Right ventricle myocardium inferior (tissue), 1 donor: ENCODE data around the gene EIF3L. TPM values are rescaled to one million over a fixed set of nuclear protein-coding genes. Genes with fewer than 3 reads are reported as not detected.
"Not testable (repeated sequence)": the region's sequence is repeated elsewhere in the genome, so short reads cannot be mapped to it uniquely, and the experiment has no call there.

Experiments
- ATAC-seq: fragments of 200-7000 bp; cut with Tn5 transposase; one replicate; pipeline ENCODE4 v1.9.1; 2020; ENCODE audit warnings: mild to moderate bottlenecking, moderate library complexity
- DNase-seq: peaks from one replicate; pipeline ENCODE4 v3.0.0; 2021; ENCODE audit errors: missing footprints
- intact Hi-C: fragments of 100-400 bp; cut with DNase I; formaldehyde crosslinking; loops from one replicate; pipeline ENCODE4 v1.11.0; 2022
- long read RNA-seq: library from polyadenylated mRNA; unstranded; transcript quantifications from one replicate; pipeline ENCODE4 v2.0.0, GENCODE V29; 2021
- total RNA-seq: library from RNA; stranded (reverse); fragmentation: NEBNext Ultra II Directional; extraction: Animal tissue kit (Norgen Biotek cat#: 25700); gene quantifications from one replicate; pipeline ENCODE4 v1.2.1, GENCODE V29; 2021
- donor health status: DM: no; HTN: yes; CAD: no; lungs with severe emphysema.

EIF3L gene
- total RNA-seq, result 385 TPM
- long read RNA-seq, transcript EIF3L-203 (13 exons, 3,220 nt), result major isoform, 227 of 243 reads
- long read RNA-seq, partial matches to known transcripts, result 14 of 243 reads
- long read RNA-seq, other reads (novel, unspliced or antisense), result 2 of 243 reads

- intact Hi-C loops, result no loop called here
- DNase-seq, result peak; percentile 94
- ATAC-seq, result peak; percentile 89
Observed at GRCh38 chr22:37849089-37849751, at the start of gene EIF3L. Gene EIF3L (plus strand): TSS chr22:37849419. CDS start chr22:37849450, 31 bp downstream.

DNA sequence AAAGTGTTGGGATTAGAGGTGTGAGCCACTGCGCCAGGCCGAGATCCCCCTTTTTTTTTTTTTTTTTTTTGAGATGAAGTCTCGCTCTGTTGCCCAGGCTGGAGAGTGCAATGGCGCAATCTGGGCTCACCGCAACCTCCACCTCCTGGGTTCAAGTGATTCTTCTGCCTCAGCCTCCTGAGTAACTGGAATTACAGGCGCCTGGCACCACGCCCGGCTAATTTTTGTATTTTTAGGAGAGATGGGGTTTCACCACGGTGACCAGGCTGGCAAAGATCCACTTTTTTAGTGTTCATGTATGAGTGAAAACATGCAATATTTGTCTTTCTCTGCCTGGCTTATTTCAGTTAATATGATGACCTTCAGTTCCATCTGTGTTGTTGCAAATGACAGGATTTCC lies 49.2 kb upstream of the EIF3L start:
- not testable (repeated sequence) for ATAC-seq, DNase-seq

DNA sequence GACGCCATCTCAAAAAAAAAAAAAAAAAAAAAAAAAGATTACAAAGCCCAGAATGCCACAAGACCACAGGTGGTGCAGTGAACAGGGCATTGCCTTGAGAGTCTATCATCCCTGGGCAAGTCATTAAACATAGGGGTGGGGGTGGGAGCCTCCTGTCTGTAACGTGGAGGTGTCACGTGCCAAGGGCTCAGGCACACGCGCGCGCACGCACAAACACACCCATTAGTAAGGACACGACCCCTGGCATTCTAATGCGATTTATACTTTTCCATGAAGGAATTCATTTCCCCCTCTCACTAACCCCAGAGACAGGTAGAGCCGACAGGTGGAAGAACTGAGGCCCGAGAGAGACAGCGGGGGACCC lies 47.3 kb upstream of the EIF3L start:
- no peak for DNase-seq
- intact Hi-C loops, result no loop called here
- ATAC-seq, result no peak

More for the DNA sequence above, 49.2 kb upstream of the EIF3L start:
- intact Hi-C loops, result not testable (repeated sequence)

GRCh38 chr22:37802310-37803194 lies 46.7 kb upstream of the EIF3L start:
- intact Hi-C loops, result no loop called here
- ATAC-seq, result peak; percentile 14

DNA sequence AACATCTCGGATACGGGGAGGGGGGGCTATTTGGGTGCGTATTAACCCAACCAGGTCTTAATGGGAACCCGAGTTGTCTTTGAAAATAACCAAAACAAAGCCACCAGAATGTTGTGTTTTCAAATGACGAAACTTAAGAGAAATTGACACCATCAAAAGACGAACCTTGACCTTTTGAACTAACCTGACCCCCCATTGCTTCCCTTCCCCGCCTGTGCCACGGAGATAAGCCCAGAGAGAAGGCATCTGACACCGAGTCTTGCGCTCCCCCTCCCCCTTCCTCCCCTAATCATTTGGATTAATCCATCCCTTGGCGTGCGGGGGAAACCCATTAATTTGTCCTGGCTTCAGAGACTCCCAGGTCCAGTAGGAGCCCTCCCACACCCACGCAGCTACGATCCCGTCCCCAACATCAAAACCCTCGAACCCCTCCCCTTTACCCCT lies 46.0 kb upstream of the EIF3L start:
- no peak for DNase-seq
- no peak for ATAC-seq
- intact Hi-C loops, result no loop called here

More at GRCh38 chr22:37802310-37803194, 46.7 kb upstream of the EIF3L start:
- DNase-seq, result peak; percentile 83

GRCh38 chr22:37803639-37804351 lies 45.4 kb upstream of the EIF3L start:
- no peak for DNase-seq
- intact Hi-C loops, result loop anchor here (2.0 kb wide), 1 partner anchor 59 kb away; no protein-coding TSS in a partner anchor
- no peak for ATAC-seq

GRCh38 chr22:37804352-37804880 lies 44.8 kb upstream of the EIF3L start:
- ATAC-seq (no peak), DNase-seq (no peak)
- intact Hi-C loops, result loop anchor here (2.0 kb wide), 1 partner anchor 60 kb away; no protein-coding TSS in a partner anchor

GRCh38 chr22:37804881-37805809 lies 44.1 kb upstream of the EIF3L start:
- ATAC-seq (peak; percentile 66), DNase-seq (peak; percentile 95)
- intact Hi-C loops, result loop anchor here (2.0 to 5.0 kb wide), 2 partner anchors 37 to 60 kb away; partner anchors contain the start of gene ANKRD54

GRCh38 chr22:37805810-37806277 lies 43.4 kb upstream of the EIF3L start:
- DNase-seq (peak; percentile 41), ATAC-seq (no peak)
- intact Hi-C loops, result loop anchor here (2.0 to 5.0 kb wide), 2 partner anchors 36 to 61 kb away; partner anchors contain the start of gene ANKRD54

DNA sequence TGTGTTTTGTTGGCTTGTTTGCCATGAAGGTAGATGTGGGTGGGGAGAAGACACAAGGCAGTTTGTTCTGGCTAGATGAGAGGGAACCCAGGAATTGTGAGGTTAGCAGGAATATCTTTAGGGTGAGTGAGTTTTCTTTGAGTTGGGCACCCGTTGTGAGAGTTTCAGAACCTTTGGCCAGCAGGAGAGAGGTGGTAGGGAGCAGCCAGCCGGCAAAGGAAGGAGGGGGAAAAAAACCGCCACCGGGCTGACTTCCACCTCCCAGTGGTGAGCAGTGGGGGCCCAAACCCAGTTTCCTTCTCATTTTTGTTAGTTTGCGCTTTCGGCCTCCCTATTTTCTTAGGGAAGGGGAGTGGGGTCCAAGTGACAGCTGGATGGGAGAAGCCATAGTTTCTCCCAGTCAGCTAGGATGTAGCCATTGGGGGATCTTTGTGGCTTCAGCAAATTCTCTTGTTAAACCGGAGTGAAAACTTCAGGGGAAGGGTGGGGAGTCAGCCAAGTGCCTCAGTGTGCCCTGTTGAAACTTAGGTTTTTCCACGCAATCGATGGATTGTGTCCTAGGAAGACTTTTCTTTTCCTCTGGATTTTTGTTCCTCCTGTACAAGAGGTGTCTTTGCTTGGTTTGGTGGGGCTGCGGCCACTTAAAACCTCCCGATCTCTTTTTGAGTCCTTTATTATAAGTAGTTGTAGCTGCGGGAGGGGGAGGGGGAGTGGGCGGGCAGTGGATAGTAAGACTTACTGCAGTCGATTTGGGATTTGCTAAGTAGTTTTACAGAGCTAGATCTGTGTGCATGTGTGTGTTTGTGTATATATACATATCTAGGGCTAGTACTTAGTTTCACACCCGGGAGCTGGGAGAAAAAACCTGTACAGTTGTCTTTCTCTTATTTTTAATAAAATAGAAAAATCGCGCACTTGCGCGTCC lies 42.5 kb upstream of the EIF3L start:
- no peak for ATAC-seq
- intact Hi-C loops, result loop anchor here (5.0 kb wide), 1 partner anchor 36 kb away; the partner anchor contains the start of gene ANKRD54

GRCh38 chr22:37807410-37808293 lies 41.6 kb upstream of the EIF3L start, which contains the start of gene GCAT:
Gene GCAT (plus strand): TSS chr22:37807934. CDS start chr22:37807968, 34 bp downstream.
- intact Hi-C loops, result loop anchor here (5.0 kb wide), 1 partner anchor 35 kb away; the partner anchor contains the start of gene ANKRD54
- ATAC-seq, result peak; percentile 92
- peak; percentile 98 for DNase-seq

More for the DNA sequence above, 42.5 kb upstream of the EIF3L start:
- DNase-seq, result peak; percentile 42

GRCh38 chr22:37808294-37808657 lies 40.9 kb upstream of the EIF3L start:
- intact Hi-C loops, result loop anchor here (5.0 kb wide), 1 partner anchor 34 kb away; the partner anchor contains the start of gene ANKRD54
- no peak for DNase-seq
- no peak for ATAC-seq

DNA sequence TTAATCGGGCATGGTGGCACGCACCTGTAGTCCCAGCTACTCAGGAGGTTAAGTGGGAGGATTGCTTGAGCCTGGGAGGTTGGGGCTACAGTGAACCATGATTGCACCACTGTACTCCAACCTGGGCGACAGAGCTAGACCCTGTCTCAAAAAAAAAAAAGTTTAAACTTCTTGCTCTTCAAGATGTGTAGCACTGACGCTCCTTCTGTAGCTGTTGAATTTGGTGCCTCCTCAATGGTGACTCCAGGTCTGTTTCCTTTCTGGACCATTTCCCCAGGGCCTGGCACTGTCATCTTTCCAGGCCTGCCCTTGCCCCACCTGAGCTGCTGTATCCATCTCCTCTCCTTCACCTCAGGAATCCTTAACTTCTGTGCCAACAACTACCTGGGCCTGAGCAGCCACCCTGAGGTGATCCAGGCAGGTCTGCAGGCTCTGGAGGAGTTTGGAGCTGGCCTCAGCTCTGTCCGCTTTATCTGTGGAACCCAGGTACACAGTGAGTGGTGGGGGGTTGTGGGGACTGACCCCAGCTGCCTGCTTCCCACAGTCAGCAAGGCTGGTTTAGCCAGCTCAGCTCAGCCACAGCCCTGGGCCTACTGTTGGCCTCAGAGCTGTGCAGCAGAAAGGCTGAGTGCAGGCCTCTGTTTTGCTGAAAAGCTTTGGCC lies 39.4 kb upstream of the EIF3L start:
- no peak for ATAC-seq
- intact Hi-C loops, result loop anchor here (5.0 kb wide), 1 partner anchor 32 kb away; the partner anchor contains the start of gene ANKRD54

DNA sequence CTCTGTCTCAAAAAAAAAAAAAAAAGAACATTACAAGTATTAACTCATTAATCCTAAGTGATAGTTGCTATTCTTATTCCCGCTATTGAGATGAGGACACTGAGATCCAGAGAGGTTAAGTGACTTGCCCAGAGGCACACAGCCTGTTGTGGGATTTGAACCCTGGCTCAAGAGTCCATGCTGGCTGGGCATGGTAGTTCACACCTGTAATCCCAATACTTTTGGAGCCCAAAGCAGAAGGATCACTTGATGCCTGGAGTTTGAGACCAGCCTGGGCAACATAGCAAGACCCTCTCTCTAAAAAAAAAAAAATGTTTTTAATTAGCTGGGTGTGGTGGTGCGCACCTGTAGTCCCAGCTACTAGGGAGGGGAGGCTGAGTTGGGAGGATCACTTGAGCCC lies 37.4 kb upstream of the EIF3L start:
- intact Hi-C loops, result no loop called here
- no peak for DNase-seq
- no peak for ATAC-seq

More for the DNA sequence above, 39.4 kb upstream of the EIF3L start:
- DNase-seq, result no peak
